GM21526 (cell line): ENCODE results near the gene SAMD4B.
"Not testable (repeated sequence)": the region's sequence is repeated elsewhere in the genome, so short reads cannot be mapped to it uniquely, and the experiment has no call there.

ENCODE experiments used
- ATAC-seq: cut with Tn5 transposase; IDR thresholded peaks from one replicate; pipeline ENCODE4 v1.9.1; 2021; ENCODE audit warnings: moderate library complexity; ENCODE audit not compliant: unreplicated experiment, low FRiP score

SAMD4B gene

DNA sequence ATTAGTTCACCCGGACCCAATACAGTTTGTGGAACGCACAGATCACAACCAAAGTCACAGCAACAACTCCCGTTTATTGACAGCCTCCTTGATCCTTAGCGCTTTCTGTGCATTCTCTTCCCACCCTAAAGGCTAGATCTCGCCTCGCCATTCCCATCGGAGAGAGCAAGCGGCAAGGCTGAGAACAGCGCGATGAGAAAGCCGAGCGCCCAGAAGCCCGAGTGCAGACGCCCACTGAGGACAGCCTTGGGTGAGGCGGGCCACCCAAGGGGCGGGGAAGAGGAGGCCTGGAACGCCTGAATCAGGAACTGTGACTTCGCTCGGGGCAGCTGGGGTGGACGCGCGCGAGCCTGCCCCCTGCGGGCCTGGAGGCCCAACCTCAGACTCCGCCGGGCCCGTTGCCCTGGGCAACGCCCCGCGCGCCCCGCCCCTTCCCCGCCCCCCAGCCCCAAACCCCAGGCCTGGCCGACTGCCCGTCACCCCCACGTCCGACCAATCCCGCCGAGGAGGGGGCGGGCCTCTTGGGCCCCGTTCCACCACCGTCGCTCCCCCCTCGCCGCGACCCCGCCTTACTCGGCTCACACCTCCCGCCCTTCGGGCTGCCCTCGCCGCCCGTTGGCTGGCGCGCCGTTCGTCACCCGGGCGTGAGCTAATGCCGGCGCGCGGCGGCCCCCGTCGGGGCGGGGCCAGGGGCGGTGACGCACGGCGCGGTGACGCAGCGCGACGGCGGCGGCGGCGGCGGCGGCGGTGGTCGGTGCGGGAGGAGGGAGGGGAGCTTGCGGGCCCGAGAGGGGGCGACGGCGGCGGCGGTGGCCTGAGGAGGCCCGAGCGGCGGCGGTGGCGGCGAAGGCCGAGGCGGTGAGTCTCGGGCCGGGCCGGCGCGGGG, at the start of gene SAMD4B:
TSS of gene SAMD4B (plus strand) at position 703 of the 886 bp plus-strand sequence. CDS start 14,473 bp downstream, outside the sequence.
- peak; percentile 70 for ATAC-seq

DNA sequence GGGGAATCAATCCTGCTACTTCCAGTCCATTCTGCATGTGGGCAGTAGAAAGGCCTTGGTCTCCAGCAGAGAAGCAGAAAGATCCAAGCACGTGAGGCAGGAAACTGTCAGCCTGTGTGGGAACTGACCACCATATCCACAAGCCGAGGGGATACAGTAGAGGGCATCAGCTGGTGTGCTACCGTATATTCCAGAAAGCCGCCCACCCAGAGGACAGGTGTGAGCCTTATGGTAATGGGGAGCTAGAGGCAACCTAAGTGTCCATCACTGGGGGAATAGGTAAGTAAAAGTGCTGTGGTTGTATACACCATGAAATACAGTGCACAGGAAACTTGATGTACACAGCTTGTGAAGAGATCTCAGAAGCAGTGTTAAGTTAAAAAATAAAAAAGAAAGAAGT, 48.8 kb upstream of the SAMD4B start:
- ATAC-seq, result no peak

DNA sequence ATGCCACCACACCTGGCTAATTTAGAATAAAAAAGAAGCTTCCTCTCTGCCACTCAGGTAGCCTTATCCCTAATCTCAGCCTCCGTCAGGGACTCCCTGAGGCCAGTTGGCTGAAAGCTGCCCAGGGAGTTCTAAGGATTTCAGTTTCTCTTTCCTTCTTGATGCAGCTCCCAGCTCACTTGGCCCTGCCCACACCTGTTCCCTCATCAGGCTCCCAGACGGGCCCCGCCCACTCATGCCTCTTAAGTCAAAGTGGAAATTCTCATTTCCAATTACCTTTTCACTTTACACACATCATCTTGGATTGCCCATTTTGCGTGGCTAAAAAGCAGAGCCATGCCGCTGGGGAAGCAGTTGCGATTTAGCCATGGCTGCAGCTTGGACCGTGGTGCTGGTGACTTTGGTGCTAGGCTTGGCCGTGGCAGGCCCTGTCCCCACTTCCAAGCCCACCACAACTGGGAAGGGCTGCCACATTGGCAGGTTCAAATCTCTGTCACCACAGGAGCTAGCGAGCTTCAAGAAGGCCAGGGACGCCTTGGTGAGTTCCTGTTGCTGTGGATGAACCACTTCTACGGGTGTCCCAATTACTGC, 46.1 kb upstream of the SAMD4B start, which contains the start of gene IFNL1:
TSS of gene IFNL1 (plus strand) at position 353 of the 591 bp plus-strand sequence. CDS start at position 368, 15 bp downstream.
- ATAC-seq, result no peak

DNA sequence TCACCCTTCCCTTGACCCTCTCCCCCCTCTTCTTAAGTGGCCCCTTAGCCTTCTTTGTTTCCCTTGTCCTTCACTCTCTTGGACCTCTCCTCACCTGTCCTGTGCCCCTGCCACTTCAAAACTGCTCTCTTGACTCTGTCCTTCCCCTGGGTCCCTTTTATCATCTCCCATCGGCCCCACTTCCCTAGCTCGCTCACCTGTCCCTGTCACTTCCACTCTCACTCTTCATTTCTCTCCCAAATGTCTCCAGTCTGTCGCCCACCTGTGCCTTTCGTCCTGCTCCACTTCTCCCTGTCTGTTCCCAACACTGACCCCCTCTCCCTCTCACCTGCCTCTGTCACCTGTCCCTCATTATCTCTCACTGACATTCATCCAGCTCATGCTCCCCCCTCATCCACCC, 45.3 kb upstream of the SAMD4B start:
- no peak for ATAC-seq

- ATAC-seq, result no peak
Observed at GRCh38 chr19:39297931-39298634, 44.1 kb upstream of the SAMD4B start.

- ATAC-seq, result no peak
Observed at GRCh38 chr19:39299404-39299803, 42.8 kb upstream of the SAMD4B start.

DNA sequence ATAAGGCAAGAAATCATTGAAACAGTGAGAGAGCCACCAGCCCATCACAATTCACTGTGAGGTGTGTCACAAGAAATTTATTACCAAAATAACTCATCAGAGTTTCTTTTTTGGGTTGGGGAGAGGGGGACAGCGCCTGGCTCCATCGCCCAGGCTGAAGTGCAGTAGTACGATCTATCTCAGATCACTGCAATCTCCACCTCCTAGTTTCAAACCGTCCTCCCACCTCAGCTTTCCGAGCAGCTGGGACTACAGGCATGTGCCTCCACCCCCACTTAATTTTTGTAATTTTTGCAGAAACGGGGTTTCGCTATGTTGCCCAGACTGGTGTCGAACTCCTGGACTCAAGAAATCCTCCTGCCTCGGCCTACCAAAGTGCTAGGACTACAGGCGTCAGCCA, 42.4 kb upstream of the SAMD4B start:
- no peak for ATAC-seq

GRCh38 chr19:39301021-39301420, 41.2 kb upstream of the SAMD4B start:
- ATAC-seq, result no peak

- no peak for ATAC-seq
Observed at GRCh38 chr19:39301562-39301961, 40.7 kb upstream of the SAMD4B start.

DNA sequence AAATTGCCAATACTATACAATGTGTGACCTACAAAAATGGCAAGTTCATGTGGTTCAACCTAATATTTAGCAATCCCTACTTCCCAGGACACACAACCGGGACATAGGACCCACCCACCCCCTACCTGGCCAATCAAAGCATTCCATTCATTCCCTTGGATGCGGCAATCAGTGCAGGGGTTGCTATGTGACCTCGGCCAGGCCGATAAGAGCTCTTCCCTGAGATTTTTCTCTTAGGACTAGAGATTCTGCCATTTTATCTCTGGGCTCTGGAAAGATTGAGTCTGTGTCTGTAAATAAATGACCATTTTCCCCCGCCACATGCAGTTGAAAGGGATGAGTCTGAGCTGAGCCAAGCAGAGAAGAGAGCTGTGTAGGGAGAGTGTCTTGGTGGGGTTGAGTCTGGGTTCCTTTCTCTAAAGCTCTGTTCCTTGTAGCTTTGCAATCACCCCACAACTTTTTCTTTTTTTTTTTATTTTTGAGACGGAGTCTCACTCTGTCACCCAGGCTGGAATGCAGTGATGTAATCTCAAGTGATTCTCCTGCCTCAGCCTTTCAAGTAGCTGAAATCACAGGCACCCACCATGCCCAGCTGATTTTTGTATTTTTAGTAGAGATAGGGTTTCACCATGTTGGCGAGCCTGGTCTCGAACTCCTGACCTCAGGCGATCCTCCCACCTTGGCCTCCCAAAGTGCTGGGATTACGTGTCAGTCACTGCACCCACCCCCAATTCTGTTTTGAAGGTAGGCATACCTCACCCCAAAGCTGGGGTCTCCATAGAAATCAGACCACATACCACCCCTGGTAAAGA, 38.6 kb upstream of the SAMD4B start:
- ATAC-seq, result no peak

DNA sequence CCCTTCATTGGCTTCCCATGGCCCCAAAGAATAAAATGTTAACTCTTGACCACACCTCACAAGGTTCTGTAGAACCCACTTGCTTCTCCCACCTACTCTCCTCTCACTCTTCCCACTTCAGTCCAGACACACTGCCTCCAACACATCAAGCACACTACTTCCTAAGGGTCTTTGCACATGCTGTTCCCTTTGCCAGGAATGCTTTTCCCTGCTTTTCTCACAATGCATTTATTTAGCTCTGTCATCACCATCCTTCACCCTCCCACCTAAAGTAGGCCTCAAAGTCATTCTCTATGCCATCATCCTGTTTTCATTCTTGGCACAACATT, 38.1 kb upstream of the SAMD4B start:
- ATAC-seq, result no peak

- ATAC-seq, result no peak
Observed at GRCh38 chr19:39304701-39305571, 37.3 kb upstream of the SAMD4B start.

DNA sequence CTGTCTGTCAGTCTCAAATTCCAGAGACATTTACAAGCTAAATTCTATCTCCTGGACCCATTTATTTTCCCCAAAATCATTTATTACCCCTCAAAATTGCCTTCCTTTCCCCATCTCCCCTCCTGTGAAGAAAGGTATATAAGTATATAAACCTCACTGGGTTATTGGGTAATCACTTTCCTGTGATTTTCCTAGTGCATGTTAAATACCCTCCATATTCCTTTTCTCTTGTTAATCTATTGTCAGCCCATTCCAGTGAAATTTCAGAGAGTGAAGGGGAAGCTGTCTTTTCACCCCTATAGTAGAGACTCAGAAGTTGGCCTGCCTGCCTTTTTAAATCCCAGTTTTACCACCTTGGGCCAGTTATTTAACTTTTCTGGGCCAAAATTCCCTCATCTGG, 36.1 kb upstream of the SAMD4B start:
- ATAC-seq, result no peak

- ATAC-seq, result no peak
Observed at GRCh38 chr19:39307046-39307821, 35.0 kb upstream of the SAMD4B start.

- ATAC-seq, result no peak
Observed at GRCh38 chr19:39307822-39308530, 34.2 kb upstream of the SAMD4B start.

DNA sequence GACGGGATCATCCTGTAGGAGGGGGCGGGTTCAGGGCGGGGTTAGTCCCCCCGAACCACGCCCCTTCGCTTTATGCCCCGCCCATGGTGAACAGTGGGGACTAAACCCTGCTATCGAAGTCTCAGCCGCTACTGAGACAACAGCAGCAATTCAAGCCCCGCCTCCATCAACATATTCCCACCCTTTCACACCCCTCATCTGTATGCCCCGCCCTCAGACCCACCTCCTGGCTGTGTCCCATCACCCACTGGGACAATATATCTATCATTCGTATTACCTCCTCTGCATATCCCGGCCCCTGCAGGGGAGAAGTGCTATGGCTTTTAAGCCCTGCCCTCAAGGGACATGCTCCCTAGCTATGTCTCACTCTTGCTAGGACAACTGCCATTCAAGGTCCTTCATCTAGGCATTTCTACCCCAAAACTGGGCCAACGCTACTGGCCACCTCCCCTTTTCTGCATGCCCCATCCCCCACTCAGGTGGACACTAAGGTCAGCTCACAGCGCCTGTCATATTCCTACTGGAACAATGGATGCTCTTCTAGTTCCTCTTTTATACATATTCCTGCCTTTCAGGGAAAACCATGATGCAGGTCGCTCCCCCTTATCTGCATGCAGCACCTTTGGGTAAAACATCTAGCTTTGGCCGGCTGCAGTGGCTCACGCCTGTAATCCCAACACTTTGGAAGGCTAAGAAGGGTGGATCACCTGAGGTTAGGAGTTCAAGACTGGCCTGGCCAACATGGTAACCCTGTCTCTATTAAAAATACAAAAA, 33.5 kb upstream of the SAMD4B start:
- no peak for ATAC-seq

DNA sequence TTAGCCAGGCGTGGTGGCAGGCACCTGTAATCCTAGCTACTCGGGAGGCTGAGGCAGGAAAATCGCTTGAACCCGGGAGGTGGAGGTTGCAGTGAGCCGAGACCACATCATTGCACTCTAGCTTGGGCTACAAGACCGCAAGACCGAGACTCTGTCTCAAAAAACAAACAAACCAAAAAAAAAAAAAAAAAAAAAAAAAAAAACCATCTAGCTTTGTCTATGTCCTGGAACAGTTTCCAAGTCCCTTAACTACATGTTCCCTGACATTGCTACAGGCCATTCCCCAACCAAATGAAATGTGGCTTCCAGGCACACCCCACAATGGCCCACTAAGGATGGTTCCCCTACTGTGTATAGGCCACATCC, 32.9 kb upstream of the SAMD4B start:
- not testable (repeated sequence) for ATAC-seq
